Measurements from ENCODE around the gene OR51B4.
"Not testable (repeated sequence)": the region's sequence is repeated elsewhere in the genome, so short reads cannot be mapped to it uniquely, and the experiment has no call there.

OR51B4 gene

GRCh38 chr11:5343474-5344335 is 42.0 kb upstream of the OR51B4 start, which contains the start of gene OR51B5:
Gene OR51B5 (minus strand): TSS chr11:5343524. CDS start chr11:5343524, 0 bp downstream.
- H3K36me3 ChIP-seq, result no peaks in the 10 kb centered on the region
- no peaks in the 10 kb centered on the region for H3K9me3 ChIP-seq
- no peaks in the 10 kb centered on the region for H3K4me1 ChIP-seq (ENCODE audit: control insufficient read depth in 1 of 2, insufficient read depth in 1 of 2, low read depth in 1 of 2, low read length in 1 of 2)
- no peaks in the 10 kb centered on the region for H3K27me3 ChIP-seq
- H3K27ac ChIP-seq, result no peak within 1 kb of the TSS
- H3K4me3 ChIP-seq (ENCODE audit: low read depth in 1 of 2, low read length in 1 of 2), result no peak within 1 kb of the TSS
- TF ChIP-seq, protein P1, sequence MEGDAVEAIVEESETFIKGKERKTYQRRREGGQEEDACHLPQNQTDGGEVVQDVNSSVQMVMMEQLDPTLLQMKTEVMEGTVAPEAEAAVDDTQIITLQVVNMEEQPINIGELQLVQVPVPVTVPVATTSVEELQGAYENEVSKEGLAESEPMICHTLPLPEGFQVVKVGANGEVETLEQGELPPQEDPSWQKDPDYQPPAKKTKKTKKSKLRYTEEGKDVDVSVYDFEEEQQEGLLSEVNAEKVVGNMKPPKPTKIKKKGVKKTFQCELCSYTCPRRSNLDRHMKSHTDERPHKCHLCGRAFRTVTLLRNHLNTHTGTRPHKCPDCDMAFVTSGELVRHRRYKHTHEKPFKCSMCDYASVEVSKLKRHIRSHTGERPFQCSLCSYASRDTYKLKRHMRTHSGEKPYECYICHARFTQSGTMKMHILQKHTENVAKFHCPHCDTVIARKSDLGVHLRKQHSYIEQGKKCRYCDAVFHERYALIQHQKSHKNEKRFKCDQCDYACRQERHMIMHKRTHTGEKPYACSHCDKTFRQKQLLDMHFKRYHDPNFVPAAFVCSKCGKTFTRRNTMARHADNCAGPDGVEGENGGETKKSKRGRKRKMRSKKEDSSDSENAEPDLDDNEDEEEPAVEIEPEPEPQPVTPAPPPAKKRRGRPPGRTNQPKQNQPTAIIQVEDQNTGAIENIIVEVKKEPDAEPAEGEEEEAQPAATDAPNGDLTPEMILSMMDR (IDR thresholded peaks at IDR 0.05), result no peak

DNA sequence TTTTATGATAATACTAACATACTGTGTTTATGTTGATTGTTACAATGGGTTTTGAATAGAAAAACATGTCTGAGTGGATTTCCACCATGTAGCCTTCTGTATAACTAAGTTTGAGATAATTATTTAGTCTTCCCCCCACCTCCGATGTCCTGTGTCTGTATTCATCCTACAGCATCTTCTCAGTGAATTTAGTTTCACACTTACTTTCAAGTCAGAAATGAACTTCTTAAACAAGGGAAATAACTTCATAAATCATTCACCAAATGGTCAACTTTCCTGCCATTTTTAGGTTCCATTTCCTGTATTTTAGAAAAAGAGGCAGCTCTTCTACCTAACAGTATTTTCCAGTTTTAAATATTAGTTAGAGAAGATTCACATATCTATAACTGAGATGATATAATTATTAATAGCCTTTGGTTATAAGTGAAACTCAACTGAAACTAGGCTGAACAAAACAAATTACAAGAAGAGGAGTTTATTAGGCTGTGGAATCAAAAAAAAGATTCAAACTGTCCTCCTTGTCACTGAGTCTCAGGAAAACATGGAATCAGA is 38.1 kb upstream of the OR51B4 start:
- H3K4me1 ChIP-seq (ENCODE audit: control insufficient read depth in 1 of 2, insufficient read depth in 1 of 2, low read depth in 1 of 2, low read length in 1 of 2), result no peaks in the 10 kb centered on the region
- no peaks in the 10 kb centered on the region for H3K9me3 ChIP-seq
- no peaks in the 10 kb centered on the region for H3K27me3 ChIP-seq
- no peak overlapping the region for H3K4me3 ChIP-seq (ENCODE audit: low read depth in 1 of 2, low read length in 1 of 2)
- no peak overlapping the region for H3K27ac ChIP-seq
- TF ChIP-seq, protein P1 (IDR thresholded peaks at IDR 0.05), result no peak
- H3K36me3 ChIP-seq, result no peaks in the 10 kb centered on the region

- not testable (repeated sequence) for H3K4me3 ChIP-seq (ENCODE audit: low read depth in 1 of 2, low read length in 1 of 2); H3K9me3 ChIP-seq; H3K36me3 ChIP-seq; H3K27me3 ChIP-seq; H3K4me1 ChIP-seq (ENCODE audit: control insufficient read depth in 1 of 2, insufficient read depth in 1 of 2, low read depth in 1 of 2, low read length in 1 of 2); H3K27ac ChIP-seq
These were observed 35.5 kb upstream of the OR51B4 start for GRCh38 chr11:5337253-5337652.

DNA sequence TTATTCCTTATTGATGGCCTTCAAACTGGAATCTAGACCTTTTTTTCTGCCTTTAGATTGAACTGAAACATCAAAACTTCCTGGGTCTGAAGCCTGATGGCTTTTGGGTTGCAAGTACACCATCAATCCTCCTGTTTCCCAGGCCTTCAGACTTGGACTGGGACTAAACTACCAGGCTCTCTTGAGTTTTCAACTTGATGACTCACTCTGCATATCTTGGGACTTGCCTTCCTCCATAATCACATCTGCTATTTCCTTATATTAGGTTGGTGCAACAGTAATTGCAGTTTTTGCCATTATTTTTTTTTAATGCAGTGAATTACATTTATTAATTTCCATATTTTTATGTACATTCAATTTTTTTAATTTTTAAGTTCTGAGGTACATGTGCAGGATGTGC is 34.6 kb upstream of the OR51B4 start:
- Histone ChIP-seq H3K4me1 (ENCODE audit: control insufficient read depth in 1 of 2, insufficient read depth in 1 of 2, low read depth in 1 of 2, low read length in 1 of 2) (no peaks in the 10 kb centered on the region), H3K27ac (no peak overlapping the region), H3K36me3 (no peaks in the 10 kb centered on the region), H3K27me3 (no peaks in the 10 kb centered on the region), H3K4me3 (ENCODE audit: low read depth in 1 of 2, low read length in 1 of 2) (no peak overlapping the region), H3K9me3 (no peaks in the 10 kb centered on the region)
- TF ChIP-seq, protein P1 (IDR thresholded peaks at IDR 0.05), result no peak

DNA sequence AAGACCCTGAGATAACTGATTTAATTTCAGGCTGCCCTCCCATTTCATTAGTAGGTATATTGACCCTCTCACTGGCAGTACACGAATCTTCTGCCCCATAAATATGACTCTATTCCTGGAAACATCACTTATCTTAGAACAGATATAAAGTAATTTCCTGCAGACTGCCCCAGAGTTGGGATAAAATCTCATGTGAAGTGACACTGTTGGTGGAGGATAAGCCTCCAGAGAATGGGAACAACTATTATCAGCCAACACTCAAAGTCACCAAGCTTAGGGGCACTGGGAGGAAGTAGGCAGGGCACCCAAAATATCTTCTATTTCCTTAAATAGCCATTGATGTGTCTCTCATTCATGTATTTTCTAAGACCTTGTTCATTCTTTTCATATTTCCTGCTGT is 33.4 kb upstream of the OR51B4 start:
- H3K36me3 ChIP-seq, result no peaks in the 10 kb centered on the region
- H3K4me1 ChIP-seq (ENCODE audit: control insufficient read depth in 1 of 2, insufficient read depth in 1 of 2, low read depth in 1 of 2, low read length in 1 of 2), result no peaks in the 10 kb centered on the region
- H3K27me3 ChIP-seq, result no peaks in the 10 kb centered on the region
- no peaks in the 10 kb centered on the region for H3K9me3 ChIP-seq
- TF ChIP-seq, protein P1 (IDR thresholded peaks at IDR 0.05), result no peak
- no peak overlapping the region for H3K27ac ChIP-seq
- H3K4me3 ChIP-seq (ENCODE audit: low read depth in 1 of 2, low read length in 1 of 2), result no peak overlapping the region

GRCh38 chr11:5324197-5324596 is 22.5 kb upstream of the OR51B4 start, which contains the start of gene OR51B2:
Gene OR51B2 (minus strand): TSS chr11:5324297. CDS start chr11:5324297, 0 bp downstream.
- Histone ChIP-seq H3K9me3 (no peaks in the 10 kb centered on the region), H3K27ac (no peak within 1 kb of the TSS), H3K4me3 (ENCODE audit: low read depth in 1 of 2, low read length in 1 of 2) (no peak within 1 kb of the TSS), H3K27me3 (no peaks in the 10 kb centered on the region), H3K36me3 (no peaks in the 10 kb centered on the region), H3K4me1 (ENCODE audit: control insufficient read depth in 1 of 2, insufficient read depth in 1 of 2, low read depth in 1 of 2, low read length in 1 of 2) (no peaks in the 10 kb centered on the region)
- TF ChIP-seq, protein P1 (IDR thresholded peaks at IDR 0.05), result no peak

Measured in neutrophil (primary cell).